Esophagus muscularis mucosa (tissue), 4 donors: ENCODE results near the gene PDE4A.
"Not testable (repeated sequence)": the region's sequence is repeated elsewhere in the genome, so short reads cannot be mapped to it uniquely, and the experiment has no call there.

ENCODE experiments used
- EP300 ChIP-seq: sonication (generic); formaldehyde crosslinking; IDR thresholded peaks from one replicate; pipeline ENCODE4 v1.6.1; 2017; ENCODE audit warnings: antibody characterized with exemption
- POLR2A ChIP-seq: fragments of 450-650 bp; IDR thresholded peaks from one replicate; pipeline ENCODE4 v1.6.1; 2017; ENCODE audit warnings: antibody characterized with exemption, moderate library complexity, mild to moderate bottlenecking, low read depth
- POLR2AphosphoS5 ChIP-seq, 2 donors: sonication (generic); formaldehyde crosslinking; IDR thresholded peaks; one replicate each; pipeline ENCODE4 v1.6.1; 2017; ENCODE audit warnings: antibody characterized with exemption in 2 of 2
- TF ChIP-seq, protein P1 (sequence below), 3 experiments: fragments of 200-600 bp in 2 of 3; fragments of 450-650 bp in 1 of 3; sonication (generic) in 2 of 3; IDR thresholded peaks; one replicate each; pipeline ENCODE4 v1.5.1; 2017 to 2019; ENCODE audit warnings: antibody characterized with exemption in 3 of 3, mild to moderate bottlenecking in 2 of 3, moderate library complexity in 1 of 3

DNA sequence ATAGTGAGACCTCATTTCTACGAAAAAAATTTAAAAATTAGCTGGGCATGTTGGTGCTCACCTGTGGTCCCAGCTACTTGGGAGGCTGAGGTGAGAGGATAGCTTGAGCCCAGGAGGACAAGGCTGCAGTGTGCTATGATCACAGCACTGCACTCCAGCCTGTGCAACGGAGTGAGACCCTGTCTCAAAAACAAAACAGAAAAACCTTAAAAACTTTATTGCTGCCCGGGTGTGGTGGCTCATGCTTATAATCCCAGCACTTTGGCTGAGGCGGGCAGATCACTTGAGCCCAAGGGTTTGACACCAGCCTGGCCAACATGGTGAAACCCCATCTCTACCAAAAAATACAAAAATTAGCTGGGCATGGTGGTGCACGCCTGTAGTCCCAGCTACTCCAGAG, 9.1 kb upstream of the PDE4A start:
- TF ChIP-seq POLR2A; POLR2AphosphoS5 (IDR thresholded peaks at IDR 0.05); EP300: not testable (repeated sequence)
- TF ChIP-seq, protein P1, sequence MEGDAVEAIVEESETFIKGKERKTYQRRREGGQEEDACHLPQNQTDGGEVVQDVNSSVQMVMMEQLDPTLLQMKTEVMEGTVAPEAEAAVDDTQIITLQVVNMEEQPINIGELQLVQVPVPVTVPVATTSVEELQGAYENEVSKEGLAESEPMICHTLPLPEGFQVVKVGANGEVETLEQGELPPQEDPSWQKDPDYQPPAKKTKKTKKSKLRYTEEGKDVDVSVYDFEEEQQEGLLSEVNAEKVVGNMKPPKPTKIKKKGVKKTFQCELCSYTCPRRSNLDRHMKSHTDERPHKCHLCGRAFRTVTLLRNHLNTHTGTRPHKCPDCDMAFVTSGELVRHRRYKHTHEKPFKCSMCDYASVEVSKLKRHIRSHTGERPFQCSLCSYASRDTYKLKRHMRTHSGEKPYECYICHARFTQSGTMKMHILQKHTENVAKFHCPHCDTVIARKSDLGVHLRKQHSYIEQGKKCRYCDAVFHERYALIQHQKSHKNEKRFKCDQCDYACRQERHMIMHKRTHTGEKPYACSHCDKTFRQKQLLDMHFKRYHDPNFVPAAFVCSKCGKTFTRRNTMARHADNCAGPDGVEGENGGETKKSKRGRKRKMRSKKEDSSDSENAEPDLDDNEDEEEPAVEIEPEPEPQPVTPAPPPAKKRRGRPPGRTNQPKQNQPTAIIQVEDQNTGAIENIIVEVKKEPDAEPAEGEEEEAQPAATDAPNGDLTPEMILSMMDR (IDR thresholded peaks at IDR 0.05): not testable (repeated sequence)
